GM19397 (cell line): Measurements from ENCODE around the gene KIF3B.
"Not testable (repeated sequence)": the region's sequence is repeated elsewhere in the genome, so short reads cannot be mapped to it uniquely, and the experiment has no call there.

Experiments
- ATAC-seq: cut with Tn5 transposase; IDR thresholded peaks from one replicate; pipeline ENCODE4 v1.9.1; 2021; ENCODE audit warnings: mild to moderate bottlenecking, moderate library complexity; ENCODE audit not compliant: unreplicated experiment

KIF3B gene

GRCh38 chr20:32355417-32355841 lies 78.0 kb downstream of the KIF3B start:
- no peak for ATAC-seq

DNA sequence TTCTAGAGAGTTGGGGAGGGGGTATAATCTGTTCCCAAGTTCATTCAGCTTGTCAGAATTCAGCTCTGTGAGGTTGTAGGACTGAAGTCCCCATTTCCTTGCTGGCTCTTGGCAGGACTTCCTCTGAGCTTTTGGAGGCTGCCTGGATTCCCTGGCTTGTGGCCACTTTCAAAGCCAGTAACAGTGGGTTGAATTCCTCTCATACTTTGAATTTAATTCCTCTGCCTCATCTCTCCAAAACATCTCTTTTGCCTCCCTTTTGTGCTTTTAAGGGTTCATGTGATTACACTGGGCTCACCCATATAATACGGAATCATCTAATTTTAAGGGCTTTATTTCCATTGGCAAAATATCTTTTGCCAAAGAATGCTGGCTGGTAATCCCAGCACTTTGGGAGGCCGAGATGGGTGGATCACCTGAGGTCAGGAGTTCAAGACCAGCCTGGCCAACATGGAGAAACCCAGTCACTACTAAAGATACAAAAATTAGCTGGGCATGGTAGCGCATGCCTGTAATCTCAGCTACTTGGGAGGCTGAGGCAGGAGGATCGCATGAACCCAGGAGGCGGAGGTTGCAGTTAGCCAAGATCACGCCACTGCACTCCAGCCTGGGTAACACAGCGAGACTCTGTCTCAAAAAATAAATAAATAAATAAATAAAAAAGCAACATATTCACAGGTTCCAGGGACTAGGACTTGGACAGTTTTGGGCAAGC lies 78.6 kb downstream of the KIF3B start:
- ATAC-seq, result not testable (repeated sequence)

DNA sequence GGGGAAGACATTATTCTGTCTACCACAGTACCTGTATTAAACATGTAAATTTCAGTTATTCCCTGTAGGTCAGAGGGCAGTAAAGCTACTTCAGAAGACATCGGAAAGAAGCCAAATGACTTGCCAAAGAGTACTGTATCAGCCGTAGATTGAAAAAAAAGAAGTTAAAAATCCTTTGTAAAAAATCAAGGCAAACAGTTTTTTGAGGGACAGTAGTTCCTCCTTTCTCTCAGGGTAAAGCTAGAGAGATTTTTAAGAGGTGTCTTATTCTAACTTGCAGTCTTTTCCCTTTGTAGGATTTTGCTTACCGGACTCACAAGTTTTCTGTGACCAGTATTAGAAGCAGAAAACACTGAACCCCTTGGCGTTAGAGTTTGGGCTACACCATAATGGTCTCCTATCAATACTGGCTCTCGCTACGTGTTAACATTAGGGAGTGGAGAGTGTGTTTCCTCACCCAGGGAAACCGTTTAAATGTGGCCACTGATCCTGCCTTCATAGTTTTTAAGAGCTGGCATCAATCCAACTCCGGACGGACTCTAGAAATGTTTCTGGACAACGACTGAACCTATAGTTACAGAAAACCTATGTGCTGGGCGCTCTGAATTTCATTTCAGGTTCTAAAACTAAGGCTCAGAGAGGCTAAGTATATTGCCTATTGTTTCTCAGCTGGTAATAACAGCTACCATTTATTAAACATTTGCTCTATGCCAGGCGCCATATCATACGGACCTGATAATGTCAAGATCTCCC lies 79.3 kb downstream of the KIF3B start:
- ATAC-seq, result no peak

DNA sequence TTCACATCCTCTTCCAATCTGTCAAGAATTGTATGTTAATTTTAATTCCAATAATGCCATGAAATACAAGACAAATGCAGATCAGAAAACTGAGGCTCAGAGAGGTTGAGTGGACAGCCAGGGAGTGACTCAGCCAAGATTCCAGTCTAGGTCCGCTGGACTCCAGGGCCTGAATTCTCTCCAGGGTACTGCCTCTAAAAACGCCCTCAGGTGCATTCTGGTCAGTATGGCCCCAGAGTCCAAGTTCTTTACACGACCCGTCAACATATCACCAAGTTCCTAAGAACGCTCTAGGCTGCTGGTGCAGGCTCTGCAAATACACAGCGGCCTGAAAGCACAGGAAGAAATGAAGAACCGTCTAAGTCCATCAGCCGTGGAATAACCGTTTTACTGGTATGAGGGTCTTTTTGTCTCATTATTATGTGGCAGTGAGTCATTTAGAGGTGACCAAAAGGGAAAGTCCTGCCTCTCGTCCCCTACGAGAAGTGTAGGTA lies 80.0 kb downstream of the KIF3B start:
- no peak for ATAC-seq

DNA sequence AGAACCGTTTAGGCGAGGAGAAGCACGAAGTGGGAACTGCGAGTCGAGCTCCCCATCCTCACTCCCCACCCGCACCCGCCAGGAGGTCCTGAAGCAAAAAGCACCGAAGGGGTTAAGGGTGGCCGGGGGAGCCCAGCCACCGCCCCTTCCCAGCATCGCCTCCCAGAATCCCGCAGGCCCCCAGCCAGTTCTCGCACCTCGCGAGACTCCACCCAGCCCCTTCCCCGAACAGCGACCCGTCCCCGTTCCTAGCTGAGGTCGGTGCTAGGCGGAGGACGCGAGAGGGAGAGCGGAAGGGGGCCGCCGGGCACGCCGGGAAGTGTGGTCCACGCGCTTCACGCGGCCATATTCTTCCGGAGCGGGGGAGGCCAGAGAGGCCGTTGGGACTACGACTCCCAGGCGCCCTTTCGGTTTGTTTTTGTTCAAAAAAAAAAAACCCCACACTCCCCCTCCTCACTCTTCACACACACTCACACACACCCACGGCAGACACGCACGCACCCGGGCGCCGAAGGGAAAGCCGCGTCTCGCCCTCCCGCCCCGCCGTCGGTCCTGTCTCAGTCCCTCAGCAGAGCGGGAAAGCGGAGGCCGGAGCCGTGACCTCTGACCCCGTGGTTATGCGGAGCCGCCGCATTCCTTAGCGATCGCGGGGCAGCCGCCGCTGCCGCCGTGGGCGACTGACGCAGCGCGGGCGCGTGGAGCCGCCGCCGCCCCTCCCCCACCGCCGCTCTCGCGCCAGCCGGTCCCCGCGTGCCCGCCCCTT lies 80.6 kb downstream of the KIF3B start, which contains the start of gene ASXL1:
ASXL1 (plus strand) TSS at position 463 of the 763 bp plus-strand sequence. CDS start 445 bp downstream, outside the sequence.
- ATAC-seq, result peak; percentile 81

DNA sequence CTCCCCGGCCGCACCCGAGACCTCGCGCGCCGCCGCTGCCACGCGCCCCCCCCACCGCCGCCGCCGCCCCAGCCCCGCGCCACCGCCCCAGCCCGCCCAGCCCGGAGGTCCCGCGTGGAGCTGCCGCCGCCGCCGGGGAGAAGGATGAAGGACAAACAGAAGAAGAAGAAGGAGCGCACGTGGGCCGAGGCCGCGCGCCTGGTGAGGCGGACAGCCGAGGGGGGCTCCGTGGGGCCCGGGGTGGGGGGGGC lies 81.1 kb downstream of the KIF3B start:
- ATAC-seq, result no peak

- peak; percentile 23 for ATAC-seq
Observed at GRCh38 chr20:32358883-32359632, 81.6 kb downstream of the KIF3B start.

DNA sequence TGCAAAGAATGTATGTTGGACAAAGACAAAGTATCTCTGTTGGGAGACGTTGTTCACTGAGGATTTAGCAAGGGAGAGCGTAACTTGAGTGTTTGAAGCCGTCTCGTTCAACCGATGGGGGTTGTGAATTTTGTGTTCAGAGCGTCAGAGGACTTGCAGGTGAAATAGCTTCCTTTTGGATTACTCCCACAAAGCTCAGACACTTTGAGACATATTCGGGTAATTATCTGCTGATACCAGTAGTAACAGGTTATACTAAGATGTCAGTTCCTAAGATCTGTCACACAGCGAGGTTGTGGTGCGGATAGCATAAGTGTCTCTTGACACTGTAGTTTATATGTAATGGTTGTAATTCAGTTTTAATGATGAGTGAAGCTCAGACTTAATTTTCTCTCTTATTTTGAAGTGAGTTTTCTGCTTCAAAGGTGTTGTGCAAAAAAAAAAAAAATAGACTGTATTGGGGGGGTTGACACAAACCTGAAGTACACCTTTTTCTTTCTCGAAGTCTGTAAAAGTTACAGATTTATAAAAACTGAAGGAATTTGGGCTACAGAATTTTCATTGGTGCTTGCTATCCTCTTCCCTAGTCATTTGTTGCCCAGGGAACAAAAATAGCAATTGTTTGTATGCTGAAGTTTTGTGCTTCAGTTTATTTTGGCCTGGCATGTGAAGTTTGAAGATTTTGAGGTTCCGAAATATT lies 82.3 kb downstream of the KIF3B start:
- no peak for ATAC-seq

DNA sequence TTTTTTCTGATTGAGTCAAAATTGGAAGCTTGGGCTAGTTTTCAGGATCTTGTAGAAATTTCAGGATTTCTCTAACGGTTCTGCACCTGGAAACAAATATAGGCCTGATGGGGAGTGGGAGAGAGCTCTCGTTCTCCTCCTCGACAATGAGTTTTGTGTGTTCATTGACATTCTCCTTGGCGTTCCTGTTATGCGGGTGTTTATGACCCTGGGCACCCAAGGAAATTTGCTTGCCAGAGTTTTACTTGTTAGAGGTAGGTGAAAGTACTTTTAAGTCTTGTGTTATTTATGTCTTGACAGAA lies 82.8 kb downstream of the KIF3B start:
- no peak for ATAC-seq

DNA sequence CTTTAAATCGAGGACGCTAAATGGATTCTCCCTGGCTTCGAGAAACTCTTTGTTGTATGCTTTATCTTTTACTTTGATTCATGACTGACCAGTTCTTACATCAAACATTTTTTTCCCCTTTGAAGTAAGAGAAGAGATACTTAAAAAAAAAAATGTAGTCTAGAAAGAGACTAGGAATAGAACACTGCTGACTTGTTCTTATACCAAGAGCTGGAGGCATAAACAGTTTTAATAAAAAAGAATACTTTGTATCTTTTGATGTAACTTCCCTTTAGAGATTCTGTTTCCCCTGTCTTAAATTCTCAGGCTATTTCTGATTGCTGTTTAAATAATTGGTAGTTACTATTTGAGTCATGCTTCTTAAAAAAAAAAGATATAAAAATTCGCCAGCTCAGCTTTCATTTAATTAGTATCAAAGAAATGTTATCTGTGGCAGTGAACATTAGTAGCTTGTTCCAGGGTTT lies 85.5 kb downstream of the KIF3B start:
- no peak for ATAC-seq

GRCh38 chr20:32363492-32363891 lies 86.0 kb downstream of the KIF3B start:
- ATAC-seq, result no peak

- no peak for ATAC-seq
Observed at GRCh38 chr20:32364554-32365208, 87.2 kb downstream of the KIF3B start.

DNA sequence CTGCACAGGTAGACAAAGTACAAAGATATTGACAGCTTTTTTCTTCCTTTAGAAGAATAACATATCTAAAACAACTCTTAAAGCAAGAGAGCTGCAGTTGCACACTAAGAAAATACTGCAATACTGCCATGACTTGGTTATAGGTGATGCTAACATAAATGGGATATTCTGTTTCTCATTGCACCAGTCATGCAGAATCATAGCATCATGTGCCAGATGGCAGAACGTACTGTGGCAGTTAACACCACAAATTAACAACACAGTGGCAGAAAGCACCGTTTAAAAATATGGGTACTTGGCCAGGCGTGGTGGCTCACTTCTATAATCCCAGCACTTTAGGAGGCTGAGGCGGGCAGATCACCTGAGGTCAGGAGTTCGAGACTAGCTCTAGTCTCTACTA lies 88.1 kb downstream of the KIF3B start:
- no peak for ATAC-seq

DNA sequence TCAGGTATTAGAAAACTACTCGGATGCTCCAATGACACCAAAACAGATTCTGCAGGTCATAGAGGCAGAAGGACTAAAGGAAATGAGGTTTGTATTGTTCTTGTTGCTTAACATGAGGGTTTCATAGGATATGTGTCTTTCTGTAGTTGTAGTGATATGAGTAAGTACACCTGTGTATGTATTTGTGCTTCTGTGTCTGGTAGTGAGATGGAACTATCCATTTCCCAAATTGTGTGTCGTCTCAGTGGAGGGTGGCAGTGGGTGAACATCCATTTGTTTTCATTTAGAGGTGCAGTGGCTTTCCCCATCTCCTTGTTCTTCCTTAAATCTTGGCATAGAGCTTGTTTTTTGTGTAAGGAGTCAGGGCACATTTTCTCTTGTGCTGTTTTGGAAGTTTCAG lies 88.9 kb downstream of the KIF3B start:
- ATAC-seq, result no peak

- no peak for ATAC-seq
Observed at GRCh38 chr20:32368323-32368722, 90.9 kb downstream of the KIF3B start.

- ATAC-seq, result no peak
Observed at GRCh38 chr20:32368925-32369324, 91.5 kb downstream of the KIF3B start.

GRCh38 chr20:32370897-32371296 lies 93.4 kb downstream of the KIF3B start:
- no peak for ATAC-seq

- ATAC-seq, result no peak
Observed at GRCh38 chr20:32378461-32378860, 101.0 kb downstream of the KIF3B start.

- not testable (repeated sequence) for ATAC-seq
Observed at GRCh38 chr20:32380037-32380436, 102.6 kb downstream of the KIF3B start.

DNA sequence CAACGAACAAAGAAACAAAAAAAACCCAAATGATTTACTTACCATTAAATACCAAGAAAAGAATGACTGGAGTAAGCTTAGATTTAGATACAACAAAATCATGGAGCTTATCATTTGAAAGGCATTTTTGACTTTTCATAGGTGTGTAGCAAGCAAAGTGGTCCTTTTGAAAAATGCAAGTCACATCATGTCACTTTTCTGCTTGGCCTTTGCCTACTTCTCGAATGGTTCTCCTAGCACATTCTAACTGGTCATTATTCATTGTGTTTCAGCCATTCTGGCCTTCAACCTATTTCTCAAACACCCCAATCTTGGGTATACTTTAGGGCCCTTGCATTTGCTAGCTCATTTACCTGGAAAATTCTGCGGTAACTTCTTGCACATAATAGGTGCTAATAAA lies 103.3 kb downstream of the KIF3B start:
- no peak for ATAC-seq
